HepG2 (cell line): Measurements from ENCODE around the gene C19orf38. TPM values are rescaled to one million over a fixed set of nuclear protein-coding genes. Genes with fewer than 3 reads are reported as not detected.
A peak's percentile ranks its signal among the peaks of the same experiment; 100 is the strongest.

ENCODE experiments used
- FOXA1 ChIP-seq, 2 experiments: fragments of 450-650 bp in 1 of 2; sonication (generic) in 1 of 2; formaldehyde crosslinking in 1 of 2; IDR thresholded peaks; 2 replicates each; pipeline versions ENCODE4 v1.4.0 to v1.6.1; 2016 to 2020; ENCODE audit warnings: missing genetic modification reagents in 1 of 2
- FOXC1 ChIP-seq: sonication (generic); formaldehyde crosslinking; IDR thresholded peaks from 2 replicates; pipeline ENCODE4 v1.8.0; 2022; ENCODE audit warnings: mild to moderate bottlenecking, missing genetic modification reagents, borderline replicate concordance
- GATAD1 ChIP-seq: IDR thresholded peaks from 2 replicates; pipeline ENCODE4 v1.6.1; 2016; ENCODE audit warnings: missing genetic modification reagents, missing compliant biosample characterization
- MED1 ChIP-seq: sonication (generic); formaldehyde crosslinking; IDR thresholded peaks from 2 replicates; pipeline ENCODE4 v1.4.0; 2020; ENCODE audit warnings: missing genetic modification reagents
- MXD1 ChIP-seq: sonication (generic); formaldehyde crosslinking; IDR thresholded peaks from 2 replicates; pipeline ENCODE4 v1.4.0; 2020; ENCODE audit warnings: mild to moderate bottlenecking, missing genetic modification reagents
- PRPF4 ChIP-seq: fragments of 200-400 bp; formaldehyde crosslinking; IDR thresholded peaks from 2 replicates; pipeline ENCODE4 v1.6.1; 2016; ENCODE audit warnings: low read length, low read depth; ENCODE audit not compliant: poor library complexity, severe bottlenecking
- RBM22 ChIP-seq: fragments of 200-400 bp; formaldehyde crosslinking; optimal IDR thresholded peaks from 2 replicates; pipeline ENCODE3; 2017; ENCODE audit warnings: mild to moderate bottlenecking, low read length, moderate library complexity
- RFX3 ChIP-seq: IDR thresholded peaks from 2 replicates; pipeline ENCODE4 v1.6.1; 2016; ENCODE audit warnings: missing biosample characterization, missing genetic modification reagents
- RXRA ChIP-seq: sonication (generic); formaldehyde crosslinking; IDR thresholded peaks from 2 replicates; pipeline ENCODE4 v1.5.1; 2020; ENCODE audit warnings: missing genetic modification reagents
- SP2 ChIP-seq: sonication (generic); formaldehyde crosslinking; IDR thresholded peaks from 2 replicates; pipeline ENCODE4 v1.5.1; 2020; ENCODE audit warnings: mild to moderate bottlenecking, missing genetic modification reagents
- ZBTB38 ChIP-seq: sonication (generic); formaldehyde crosslinking; IDR thresholded peaks from 2 replicates; pipeline ENCODE4 v1.5.1; 2020; ENCODE audit warnings: mild to moderate bottlenecking, missing genetic modification reagents
- ZFY ChIP-seq: sonication (generic); formaldehyde crosslinking; IDR thresholded peaks from 2 replicates; pipeline ENCODE4 v1.4.0; 2020; ENCODE audit warnings: missing genetic modification reagents
- ZNF235 ChIP-seq: sonication (generic); formaldehyde crosslinking; IDR thresholded peaks from 2 replicates; pipeline ENCODE4 v1.8.1; 2023; ENCODE audit warnings: mild to moderate bottlenecking, missing genetic modification reagents, borderline replicate concordance
- ZNF782 ChIP-seq: sonication (generic); formaldehyde crosslinking; IDR thresholded peaks from 2 replicates; pipeline ENCODE4 v1.4.0; 2020; ENCODE audit warnings: missing genetic modification reagents, mild to moderate bottlenecking, borderline replicate concordance
- polyA plus RNA-seq, 8 experiments: library from polyadenylated mRNA; depleted of rRNA in 3 of 8; stranded (reverse) in 7 of 8; unstranded in 1 of 8; fragments of >200 nt; fragmentation: Illumina TruSeq in 4 of 8; extraction: Trizol in 4 of 8; gene quantifications; 2 replicates each; pipeline versions ENCODE4 v1.2.1 to v1.2.3, GENCODE V29; 2011 to 2016; ENCODE audit warnings: low read depth in 4 of 8, missing spikeins in 1 of 8, mixed read lengths in 1 of 8; ENCODE audit not compliant: insufficient read depth in 1 of 8
- total RNA-seq, 5 experiments: library from RNA; depleted of rRNA; stranded (reverse); fragments of >200 nt; fragmentation: Illumina TruSeq; extraction: Trizol; gene quantifications; 2 replicates each; pipeline ENCODE4 v1.2.3, GENCODE V29; 2016; ENCODE audit warnings: low read depth in 1 of 5
- TF ChIP-seq, protein P1 (sequence below): sonication (generic); formaldehyde crosslinking; IDR thresholded peaks from 2 replicates; pipeline ENCODE4 v1.4.0; 2020; ENCODE audit warnings: missing genetic modification reagents, borderline replicate concordance
- TF ChIP-seq, protein P2 (sequence below): sonication (generic); formaldehyde crosslinking; IDR thresholded peaks from 2 replicates; pipeline ENCODE4 v1.8.0; 2023; ENCODE audit warnings: mild to moderate bottlenecking, missing genetic modification reagents
- TF ChIP-seq, protein P3 (sequence below): IDR thresholded peaks from 2 replicates; pipeline ENCODE4 v1.6.1; 2016; ENCODE audit warnings: low read depth
- TF ChIP-seq, protein P4 (sequence below): fragments of 450-650 bp; IDR thresholded peaks from 2 replicates; pipeline ENCODE4 v1.6.1; 2017; ENCODE audit warnings: mild to moderate bottlenecking

C19orf38 gene
- total and polyA plus RNA-seq, 2 of the 13 experiments (the other 11 are each of a cell fraction or from before 2014, with no cell fraction given) = 0.11 TPM; not detected in 1

DNA sequence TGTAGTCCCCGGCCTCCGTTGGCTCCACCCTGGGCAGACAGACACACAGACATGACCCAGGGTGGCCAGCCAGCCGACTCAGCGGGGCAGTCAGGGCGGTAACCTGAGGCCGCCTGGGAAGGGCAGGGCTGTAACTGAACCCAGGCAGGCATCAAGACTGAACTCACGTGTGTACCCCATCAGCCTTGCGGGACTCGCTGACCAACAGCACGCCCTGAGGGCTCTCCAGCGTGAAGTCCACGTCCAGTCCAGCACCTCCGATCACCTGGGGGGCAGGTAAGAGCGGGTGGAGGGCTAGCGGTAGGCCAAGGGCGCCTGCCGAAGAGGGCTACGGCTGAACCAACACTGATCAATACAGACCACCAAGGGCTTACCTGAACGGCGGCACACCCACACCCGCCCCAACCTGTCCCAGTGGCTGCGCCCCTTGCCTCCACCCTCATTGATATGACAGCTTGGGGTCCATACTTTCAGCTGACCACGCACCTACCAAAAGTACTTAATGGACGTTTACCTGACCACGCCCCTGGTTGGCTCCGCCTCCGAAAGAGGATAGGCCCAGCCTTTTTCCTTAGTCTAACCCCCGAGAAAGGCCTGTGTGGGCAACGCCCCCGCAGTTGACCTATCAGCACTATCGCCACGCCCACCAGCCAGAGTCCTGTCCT is 13.0 kb upstream of the C19orf38 start (continued):
- TF ChIP-seq, protein P1, sequence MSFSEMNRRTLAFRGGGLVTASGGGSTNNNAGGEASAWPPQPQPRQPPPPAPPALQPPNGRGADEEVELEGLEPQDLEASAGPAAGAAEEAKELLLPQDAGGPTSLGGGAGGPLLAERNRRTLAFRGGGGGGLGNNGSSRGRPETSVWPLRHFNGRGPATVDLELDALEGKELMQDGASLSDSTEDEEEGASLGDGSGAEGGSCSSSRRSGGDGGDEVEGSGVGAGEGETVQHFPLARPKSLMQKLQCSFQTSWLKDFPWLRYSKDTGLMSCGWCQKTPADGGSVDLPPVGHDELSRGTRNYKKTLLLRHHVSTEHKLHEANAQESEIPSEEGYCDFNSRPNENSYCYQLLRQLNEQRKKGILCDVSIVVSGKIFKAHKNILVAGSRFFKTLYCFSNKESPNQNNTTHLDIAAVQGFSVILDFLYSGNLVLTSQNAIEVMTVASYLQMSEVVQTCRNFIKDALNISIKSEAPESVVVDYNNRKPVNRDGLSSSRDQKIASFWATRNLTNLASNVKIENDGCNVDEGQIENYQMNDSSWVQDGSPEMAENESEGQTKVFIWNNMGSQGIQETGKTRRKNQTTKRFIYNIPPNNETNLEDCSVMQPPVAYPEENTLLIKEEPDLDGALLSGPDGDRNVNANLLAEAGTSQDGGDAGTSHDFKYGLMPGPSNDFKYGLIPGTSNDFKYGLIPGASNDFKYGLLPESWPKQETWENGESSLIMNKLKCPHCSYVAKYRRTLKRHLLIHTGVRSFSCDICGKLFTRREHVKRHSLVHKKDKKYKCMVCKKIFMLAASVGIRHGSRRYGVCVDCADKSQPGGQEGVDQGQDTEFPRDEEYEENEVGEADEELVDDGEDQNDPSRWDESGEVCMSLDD (CRISPR knock-in tag) = no peak
- no peak for TF ChIP-seq RFX3
- TF ChIP-seq MED1 (CRISPR knock-in tag) = no peak
- TF ChIP-seq, protein P2, sequence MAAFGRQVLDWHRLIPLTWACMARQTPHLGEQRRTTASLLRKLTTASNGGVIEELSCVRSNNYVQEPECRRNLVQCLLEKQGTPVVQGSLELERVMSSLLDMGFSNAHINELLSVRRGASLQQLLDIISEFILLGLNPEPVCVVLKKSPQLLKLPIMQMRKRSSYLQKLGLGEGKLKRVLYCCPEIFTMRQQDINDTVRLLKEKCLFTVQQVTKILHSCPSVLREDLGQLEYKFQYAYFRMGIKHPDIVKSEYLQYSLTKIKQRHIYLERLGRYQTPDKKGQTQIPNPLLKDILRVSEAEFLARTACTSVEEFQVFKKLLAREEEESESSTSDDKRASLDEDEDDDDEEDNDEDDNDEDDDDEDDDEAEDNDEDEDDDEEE = no peak
- 0 out of 2 replicates have a peak, but pooled peaks have one; percentile 57 for TF ChIP-seq MXD1 (CRISPR knock-in tag)
- TF ChIP-seq ZBTB38 = peak; percentile 84; the same call in 1 of the 2 replicates
- peak; percentile 53 for TF ChIP-seq RBM22
- no peak for TF ChIP-seq PRPF4
- no peak for TF ChIP-seq SP2 (CRISPR knock-in tag)
- TF ChIP-seq RXRA (CRISPR knock-in tag) = peak; percentile 28; the same call in 1 of the 2 replicates
- TF ChIP-seq GATAD1 = no peak
- TF ChIP-seq ZFY (CRISPR knock-in tag) = no peak
- TF ChIP-seq, protein P3, sequence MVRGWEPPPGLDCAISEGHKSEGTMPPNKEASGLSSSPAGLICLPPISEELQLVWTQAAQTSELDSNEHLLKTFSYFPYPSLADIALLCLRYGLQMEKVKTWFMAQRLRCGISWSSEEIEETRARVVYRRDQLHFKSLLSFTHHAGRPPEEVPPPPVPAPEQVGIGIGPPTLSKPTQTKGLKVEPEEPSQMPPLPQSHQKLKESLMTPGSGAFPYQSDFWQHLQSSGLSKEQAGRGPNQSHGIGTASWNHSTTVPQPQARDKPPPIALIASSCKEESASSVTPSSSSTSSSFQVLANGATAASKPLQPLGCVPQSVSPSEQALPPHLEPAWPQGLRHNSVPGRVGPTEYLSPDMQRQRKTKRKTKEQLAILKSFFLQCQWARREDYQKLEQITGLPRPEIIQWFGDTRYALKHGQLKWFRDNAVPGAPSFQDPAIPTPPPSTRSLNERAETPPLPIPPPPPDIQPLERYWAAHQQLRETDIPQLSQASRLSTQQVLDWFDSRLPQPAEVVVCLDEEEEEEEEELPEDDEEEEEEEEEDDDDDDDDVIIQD = no peak
- no peak for TF ChIP-seq ZNF235 (CRISPR knock-in tag)
- TF ChIP-seq FOXA1 (IDR thresholded peaks at IDR 0.05) = no peak
- no peak for TF ChIP-seq FOXA1 (CRISPR knock-in tag; IDR thresholded peaks at IDR 0.05)
- no peak for TF ChIP-seq FOXC1
- no peak for TF ChIP-seq ZNF782
- TF ChIP-seq, protein P4, sequence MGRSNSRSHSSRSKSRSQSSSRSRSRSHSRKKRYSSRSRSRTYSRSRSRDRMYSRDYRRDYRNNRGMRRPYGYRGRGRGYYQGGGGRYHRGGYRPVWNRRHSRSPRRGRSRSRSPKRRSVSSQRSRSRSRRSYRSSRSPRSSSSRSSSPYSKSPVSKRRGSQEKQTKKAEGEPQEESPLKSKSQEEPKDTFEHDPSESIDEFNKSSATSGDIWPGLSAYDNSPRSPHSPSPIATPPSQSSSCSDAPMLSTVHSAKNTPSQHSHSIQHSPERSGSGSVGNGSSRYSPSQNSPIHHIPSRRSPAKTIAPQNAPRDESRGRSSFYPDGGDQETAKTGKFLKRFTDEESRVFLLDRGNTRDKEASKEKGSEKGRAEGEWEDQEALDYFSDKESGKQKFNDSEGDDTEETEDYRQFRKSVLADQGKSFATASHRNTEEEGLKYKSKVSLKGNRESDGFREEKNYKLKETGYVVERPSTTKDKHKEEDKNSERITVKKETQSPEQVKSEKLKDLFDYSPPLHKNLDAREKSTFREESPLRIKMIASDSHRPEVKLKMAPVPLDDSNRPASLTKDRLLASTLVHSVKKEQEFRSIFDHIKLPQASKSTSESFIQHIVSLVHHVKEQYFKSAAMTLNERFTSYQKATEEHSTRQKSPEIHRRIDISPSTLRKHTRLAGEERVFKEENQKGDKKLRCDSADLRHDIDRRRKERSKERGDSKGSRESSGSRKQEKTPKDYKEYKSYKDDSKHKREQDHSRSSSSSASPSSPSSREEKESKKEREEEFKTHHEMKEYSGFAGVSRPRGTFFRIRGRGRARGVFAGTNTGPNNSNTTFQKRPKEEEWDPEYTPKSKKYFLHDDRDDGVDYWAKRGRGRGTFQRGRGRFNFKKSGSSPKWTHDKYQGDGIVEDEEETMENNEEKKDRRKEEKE = no peak
